Endothelial cell of umbilical vein (primary cell): Measurements from ENCODE around the gene EPN3.

ENCODE experiments used
- CTCF ChIP-seq, 2 donors: IDR thresholded peaks; 1 replicate in 1 of 2; 2 replicates in 1 of 2; pipeline ENCODE4 v1.5.1; 2011; ENCODE audit warnings: low read length in 2 of 2, mild to moderate bottlenecking in 2 of 2, moderate library complexity in 2 of 2, control low read depth in 1 of 2, inconsistent platforms in 1 of 2, low read depth in 1 of 2; ENCODE audit not compliant: insufficient read depth in 1 of 2; ENCODE audit errors: extremely low read depth in 1 of 2
- FOS ChIP-seq: IDR thresholded peaks from 2 replicates; pipeline ENCODE4 v1.6.1; 2011; ENCODE audit warnings: mild to moderate bottlenecking, low read length, moderate library complexity, borderline replicate concordance; ENCODE audit not compliant: insufficient read depth
- JUN ChIP-seq: IDR thresholded peaks from 2 replicates; pipeline ENCODE4 v1.6.1; 2011; ENCODE audit warnings: borderline replicate concordance, low read depth; ENCODE audit not compliant: insufficient read length, insufficient read depth
- MAX ChIP-seq: IDR thresholded peaks from 2 replicates; pipeline ENCODE4 v1.6.1; 2011; ENCODE audit not compliant: insufficient read depth, insufficient read length
- POLR2A ChIP-seq: IDR thresholded peaks from 2 replicates; pipeline ENCODE4 v1.6.1; 2012; ENCODE audit warnings: low read depth, mild to moderate bottlenecking, control low read depth, low read length
- POLR2AphosphoS5 ChIP-seq: IDR thresholded peaks from 2 replicates; pipeline ENCODE4 v1.6.1; 2012; ENCODE audit warnings: low read depth, mild to moderate bottlenecking, control low read depth, low read length, moderate library complexity; ENCODE audit not compliant: insufficient read depth

- TF ChIP-seq POLR2AphosphoS5: no peak
- TF ChIP-seq POLR2A: no peak
- TF ChIP-seq CTCF (IDR thresholded peaks at IDR 0.05; ENCODE audit: extremely low read depth in 1 of 2, insufficient read depth in 1 of 2, low read depth in 1 of 2, low read length in 2 of 2): no peak
- TF ChIP-seq MAX: no peak
- TF ChIP-seq JUN: no peak
- no peak for TF ChIP-seq FOS
Observed at GRCh38 chr17:50514388-50514787, 18.1 kb upstream of the EPN3 start.
